SU-DHL-6 (cell line): Measurements from ENCODE around the gene LRRC1.

ENCODE experiments used
- CTCF ChIP-seq: fragments of 200-600 bp; sonication (generic); IDR thresholded peaks from one replicate; pipeline ENCODE4 v1.5.1; 2017; ENCODE audit warnings: antibody characterized with exemption, mild to moderate bottlenecking, low read length, moderate library complexity; ENCODE audit not compliant: insufficient read depth, poor library complexity, severe bottlenecking
- EZH2phosphoT487 ChIP-seq: fragments of 200-600 bp; sonication (generic), shearing (Covaris generic); conservative IDR thresholded peaks from 2 replicates; pipeline ENCODE4 v1.6.1; 2018; ENCODE audit warnings: mild to moderate bottlenecking, antibody characterized with exemption, low read length, moderate library complexity, mixed read lengths

- TF ChIP-seq CTCF (no peak), EZH2phosphoT487 (no peak)
Measured at GRCh38 chr6:53869964-53870363, 75.2 kb downstream of the LRRC1 start.
